22Rv1 (cell line): ENCODE results near the gene GBF1.

Source experiments
- ZFX ChIP-seq: fragments of 450-650 bp; IDR thresholded peaks from 2 replicates; pipeline ENCODE4 v1.6.1; 2017; ENCODE audit warnings: antibody characterized with exemption, borderline replicate concordance
- TF ChIP-seq, protein P1 (sequence below): fragments of 450-650 bp; IDR thresholded peaks from 2 replicates; pipeline ENCODE4 v1.5.1; 2017; ENCODE audit warnings: mild to moderate bottlenecking

DNA sequence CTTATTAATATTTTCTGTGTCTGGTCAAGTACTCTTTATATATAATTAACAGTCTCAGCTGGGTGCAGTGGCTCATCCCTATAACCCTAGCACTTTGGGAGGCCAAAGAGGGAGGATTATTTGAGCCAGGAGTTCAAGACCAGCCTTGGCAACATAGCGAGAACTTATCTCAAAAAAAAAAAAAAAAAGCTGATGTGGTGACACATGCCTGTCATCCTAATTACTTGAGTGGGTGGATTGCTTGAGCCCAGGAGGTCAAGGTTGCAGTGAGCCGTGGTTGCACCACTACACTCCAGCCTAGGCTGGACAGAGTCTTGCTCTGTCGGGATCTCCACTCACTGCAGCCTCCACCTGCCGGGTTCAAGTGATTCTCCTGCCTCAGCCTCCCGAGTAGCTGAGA lies 26.0 kb upstream of the GBF1 start:
- TF ChIP-seq, protein P1, sequence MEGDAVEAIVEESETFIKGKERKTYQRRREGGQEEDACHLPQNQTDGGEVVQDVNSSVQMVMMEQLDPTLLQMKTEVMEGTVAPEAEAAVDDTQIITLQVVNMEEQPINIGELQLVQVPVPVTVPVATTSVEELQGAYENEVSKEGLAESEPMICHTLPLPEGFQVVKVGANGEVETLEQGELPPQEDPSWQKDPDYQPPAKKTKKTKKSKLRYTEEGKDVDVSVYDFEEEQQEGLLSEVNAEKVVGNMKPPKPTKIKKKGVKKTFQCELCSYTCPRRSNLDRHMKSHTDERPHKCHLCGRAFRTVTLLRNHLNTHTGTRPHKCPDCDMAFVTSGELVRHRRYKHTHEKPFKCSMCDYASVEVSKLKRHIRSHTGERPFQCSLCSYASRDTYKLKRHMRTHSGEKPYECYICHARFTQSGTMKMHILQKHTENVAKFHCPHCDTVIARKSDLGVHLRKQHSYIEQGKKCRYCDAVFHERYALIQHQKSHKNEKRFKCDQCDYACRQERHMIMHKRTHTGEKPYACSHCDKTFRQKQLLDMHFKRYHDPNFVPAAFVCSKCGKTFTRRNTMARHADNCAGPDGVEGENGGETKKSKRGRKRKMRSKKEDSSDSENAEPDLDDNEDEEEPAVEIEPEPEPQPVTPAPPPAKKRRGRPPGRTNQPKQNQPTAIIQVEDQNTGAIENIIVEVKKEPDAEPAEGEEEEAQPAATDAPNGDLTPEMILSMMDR: no peak
- no peak for TF ChIP-seq ZFX
